Measurements from ENCODE around the gene LCE3D. TPM values are rescaled to one million over a fixed set of nuclear protein-coding genes. Genes with fewer than 3 reads are reported as not detected.
"Not testable (repeated sequence)": the region's sequence is repeated elsewhere in the genome, so short reads cannot be mapped to it uniquely, and the experiment has no call there.

The LCE3D gene
- total and polyA plus RNA-seq, 8 donors = 0.98 TPM; not detected in 7

DNA sequence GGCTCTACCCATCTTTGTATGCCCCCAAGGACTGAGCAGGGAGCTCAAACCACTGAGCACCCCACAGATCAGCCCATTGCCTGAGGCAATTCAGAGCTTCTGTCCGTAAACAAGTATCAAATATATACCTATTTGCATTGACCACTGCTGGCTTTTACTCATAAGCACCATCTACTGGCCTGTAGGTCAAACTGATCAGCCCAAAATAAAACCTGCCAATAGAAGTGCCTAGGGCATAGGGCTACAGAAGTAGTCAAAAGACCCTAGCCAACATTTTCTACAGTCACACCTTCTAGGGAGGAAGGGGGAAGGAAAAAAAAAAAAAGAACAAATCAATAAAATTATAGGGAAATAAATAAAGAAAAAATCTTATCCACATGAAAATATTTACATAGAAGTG is 5.3 kb upstream of the LCE3D start:
- TF ChIP-seq POLR2A (IDR thresholded peaks at IDR 0.05) (no peak), POLR2AphosphoS5 (IDR thresholded peaks at IDR 0.05) (no peak), EP300 (IDR thresholded peaks at IDR 0.05) (no peak)
- TF ChIP-seq, protein P1, sequence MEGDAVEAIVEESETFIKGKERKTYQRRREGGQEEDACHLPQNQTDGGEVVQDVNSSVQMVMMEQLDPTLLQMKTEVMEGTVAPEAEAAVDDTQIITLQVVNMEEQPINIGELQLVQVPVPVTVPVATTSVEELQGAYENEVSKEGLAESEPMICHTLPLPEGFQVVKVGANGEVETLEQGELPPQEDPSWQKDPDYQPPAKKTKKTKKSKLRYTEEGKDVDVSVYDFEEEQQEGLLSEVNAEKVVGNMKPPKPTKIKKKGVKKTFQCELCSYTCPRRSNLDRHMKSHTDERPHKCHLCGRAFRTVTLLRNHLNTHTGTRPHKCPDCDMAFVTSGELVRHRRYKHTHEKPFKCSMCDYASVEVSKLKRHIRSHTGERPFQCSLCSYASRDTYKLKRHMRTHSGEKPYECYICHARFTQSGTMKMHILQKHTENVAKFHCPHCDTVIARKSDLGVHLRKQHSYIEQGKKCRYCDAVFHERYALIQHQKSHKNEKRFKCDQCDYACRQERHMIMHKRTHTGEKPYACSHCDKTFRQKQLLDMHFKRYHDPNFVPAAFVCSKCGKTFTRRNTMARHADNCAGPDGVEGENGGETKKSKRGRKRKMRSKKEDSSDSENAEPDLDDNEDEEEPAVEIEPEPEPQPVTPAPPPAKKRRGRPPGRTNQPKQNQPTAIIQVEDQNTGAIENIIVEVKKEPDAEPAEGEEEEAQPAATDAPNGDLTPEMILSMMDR (IDR thresholded peaks at IDR 0.05) = no peak
- no peaks in the 10 kb centered on the region for H3K4me1 ChIP-seq

DNA sequence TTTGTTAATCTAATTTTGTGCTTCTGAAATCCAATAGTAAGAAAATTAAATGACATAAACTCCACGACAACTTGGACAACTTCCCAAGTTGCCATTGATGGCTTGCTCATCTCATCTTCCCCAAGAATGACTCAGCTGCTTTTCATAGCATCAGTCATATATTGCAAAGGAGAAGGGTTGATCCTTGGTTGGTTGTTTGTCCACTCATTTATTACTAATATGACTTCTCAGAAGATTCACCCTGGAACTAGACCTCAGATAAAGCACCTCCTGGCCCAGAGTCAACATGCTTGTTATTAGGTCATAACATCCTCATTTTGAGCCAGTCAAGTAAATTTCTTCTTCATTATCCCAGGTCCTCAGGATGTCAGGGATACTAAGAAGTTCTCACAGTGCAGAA is 2.3 kb upstream of the LCE3D start:
- H3K9me3 ChIP-seq = no peaks in the 10 kb centered on the region
- no peak overlapping the region for H3K27ac ChIP-seq
- no peak for DNase-seq
- no peak for TF ChIP-seq EP300 (IDR thresholded peaks at IDR 0.05)
- no peak for TF ChIP-seq POLR2AphosphoS5 (IDR thresholded peaks at IDR 0.05)
- TF ChIP-seq, protein P1 (IDR thresholded peaks at IDR 0.05) = no peak
- no peak for TF ChIP-seq POLR2A (IDR thresholded peaks at IDR 0.05)
- WGBS, 5 donors = 54 to 84% (median 77%) methylated on average over 1 of the region's 1 CpG
- peaks cover 0 to 8% (median 0%) of the 10 kb centered on the region in 3 donors for H3K27me3 ChIP-seq
- H3K4me3 ChIP-seq = no peak overlapping the region
- no peaks in the 10 kb centered on the region for H3K36me3 ChIP-seq
- intact Hi-C loops (cut with DNase I; ENCODE audit: low total_unique reads) = no loop called here
- no peaks in the 10 kb centered on the region for H3K4me1 ChIP-seq

More for the DNA sequence above, 5.3 kb upstream of the LCE3D start:
- H3K9me3 ChIP-seq = no peaks in the 10 kb centered on the region
- no peak for DNase-seq
- intact Hi-C loops (cut with DNase I; ENCODE audit: low total_unique reads) = no loop called here
- no peak overlapping the region for H3K4me3 ChIP-seq
- 38 to 56% (median 54%) methylated on average over 1 of the region's 1 CpG; no CpG with 5 or more reads in 2 of the 5 donors for WGBS, 5 donors
- no peaks in the 10 kb centered on the region for H3K27me3 ChIP-seq
- no peak overlapping the region for H3K27ac ChIP-seq
- no peaks in the 10 kb centered on the region for H3K36me3 ChIP-seq

DNA sequence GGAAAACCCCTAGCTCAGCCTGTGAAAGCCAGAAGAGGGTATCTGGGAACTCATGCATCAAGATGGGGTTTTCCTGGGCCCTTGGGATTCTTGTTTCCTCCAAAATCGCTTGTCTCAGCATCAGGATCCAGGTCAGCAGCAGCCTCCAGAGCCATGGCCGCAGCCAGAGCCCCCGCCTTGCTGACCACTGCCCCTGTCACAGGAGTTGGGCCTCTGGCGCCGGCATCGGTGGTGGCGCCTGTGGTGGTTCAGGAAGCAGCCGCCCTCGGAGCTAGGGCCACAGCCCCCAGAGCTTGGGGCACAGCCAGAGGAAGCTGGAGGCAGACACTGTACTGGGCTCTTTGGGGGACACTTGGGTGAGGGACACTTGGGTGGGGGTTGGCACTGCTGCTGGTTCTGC is 790 bp downstream of the LCE3D start:
- H3K27ac ChIP-seq = not testable (repeated sequence)

DNA sequence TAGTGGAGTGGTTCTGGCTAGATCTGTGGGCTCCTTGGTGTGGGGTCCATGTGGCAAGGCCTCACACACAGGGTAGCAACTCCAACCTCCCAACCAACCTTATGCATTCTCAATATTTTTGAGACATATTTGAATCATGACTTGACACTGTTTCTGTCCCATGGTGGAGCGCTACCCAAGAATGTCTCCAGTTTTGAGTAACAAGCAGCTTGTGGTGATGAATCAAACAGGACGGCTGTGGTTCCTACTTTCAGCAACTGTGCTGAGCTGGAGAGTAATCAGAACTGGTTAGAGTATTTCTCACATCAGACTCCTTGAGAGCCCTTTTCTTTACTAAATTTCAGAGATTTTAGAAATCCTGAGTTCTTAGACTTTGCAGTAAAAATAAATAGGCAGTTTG is 3.1 kb downstream of the LCE3D start:
- H3K36me3 ChIP-seq = no peaks in the 10 kb centered on the region
- H3K27me3 ChIP-seq = peaks cover 0 to 14% (median 0%) of the 10 kb centered on the region in 3 donors
- H3K9me3 ChIP-seq = no peaks in the 10 kb centered on the region
- intact Hi-C loops (cut with DNase I; ENCODE audit: low total_unique reads) = no loop called here
- TF ChIP-seq POLR2A (IDR thresholded peaks at IDR 0.05) (no peak), EP300 (IDR thresholded peaks at IDR 0.05) (no peak), POLR2AphosphoS5 (IDR thresholded peaks at IDR 0.05) (no peak)
- TF ChIP-seq, protein P1 (IDR thresholded peaks at IDR 0.05) = no peak
- H3K27ac ChIP-seq = no peak overlapping the region
- no peak overlapping the region for H3K4me3 ChIP-seq
- WGBS, 5 donors = 70 to 86% (median 79%) methylated on average over 2 of the region's 2 CpGs
- no peak for DNase-seq
- no peaks in the 10 kb centered on the region for H3K4me1 ChIP-seq

More for the DNA sequence above, 790 bp downstream of the LCE3D start:
- DNase-seq; H3K36me3 ChIP-seq; H3K4me1 ChIP-seq; intact Hi-C loops (cut with DNase I; ENCODE audit: low total_unique reads); H3K4me3 ChIP-seq; H3K9me3 ChIP-seq; H3K27me3 ChIP-seq: not testable (repeated sequence)
- WGBS, 5 donors = 92 to 93% (median 93%) methylated on average over 6 to 9 of the region's 9 CpGs; no CpG with 5 or more reads in 1 of the 5 donors

DNA sequence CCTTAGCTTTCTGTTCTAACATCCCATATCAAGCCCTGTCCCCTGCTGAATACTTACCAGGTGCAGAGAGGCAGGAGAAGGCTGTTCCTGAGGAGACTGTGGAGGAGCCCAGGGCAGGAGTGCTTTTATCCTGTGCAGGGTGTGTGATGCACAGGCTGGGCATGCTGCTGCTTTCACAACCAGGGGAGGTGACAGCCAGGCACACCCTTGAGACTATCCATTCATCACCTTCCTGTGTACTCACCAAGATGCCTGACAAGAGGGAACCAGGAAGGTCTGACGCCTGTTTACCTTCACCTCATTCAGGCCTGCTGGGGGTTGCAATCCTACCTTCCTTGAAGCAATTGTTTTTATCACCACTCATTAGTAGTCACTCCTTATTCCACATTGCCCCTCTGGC is 13.6 kb downstream of the LCE3D start, which contains the start of gene LCE3E:
TSS of gene LCE3E (minus strand) at position 100 of the 400 bp plus-strand sequence. CDS start 572 bp downstream, outside the sequence.
- peaks cover 0 to 36% (median 18%) of the 10 kb centered on the region in 4 donors for H3K9me3 ChIP-seq
- H3K4me3 ChIP-seq = no peak within 1 kb of the TSS
- intact Hi-C loops (cut with DNase I; ENCODE audit: low total_unique reads) = no loop called here
- no peaks in the 10 kb centered on the region for H3K36me3 ChIP-seq
- peaks cover 0 to 2% (median 0%) of the 10 kb centered on the region in 3 donors for H3K27me3 ChIP-seq
- H3K4me1 ChIP-seq = no peaks in the 10 kb centered on the region
- DNase-seq = peak in 1 of 2 donors; percentile 3
- no peak within 1 kb of the TSS for H3K27ac ChIP-seq
- TF ChIP-seq POLR2A (IDR thresholded peaks at IDR 0.05) (no peak), POLR2AphosphoS5 (IDR thresholded peaks at IDR 0.05) (no peak), EP300 (IDR thresholded peaks at IDR 0.05) (no peak)
- TF ChIP-seq, protein P1 (IDR thresholded peaks at IDR 0.05) = no peak
- WGBS, 5 donors = 38 to 67% (median 60%) methylated on average over 1 of the region's 1 CpG
